Measurements from ENCODE around the gene BICD1.
"Not testable (repeated sequence)": the region's sequence is repeated elsewhere in the genome, so short reads cannot be mapped to it uniquely, and the experiment has no call there.

BICD1 gene

DNA sequence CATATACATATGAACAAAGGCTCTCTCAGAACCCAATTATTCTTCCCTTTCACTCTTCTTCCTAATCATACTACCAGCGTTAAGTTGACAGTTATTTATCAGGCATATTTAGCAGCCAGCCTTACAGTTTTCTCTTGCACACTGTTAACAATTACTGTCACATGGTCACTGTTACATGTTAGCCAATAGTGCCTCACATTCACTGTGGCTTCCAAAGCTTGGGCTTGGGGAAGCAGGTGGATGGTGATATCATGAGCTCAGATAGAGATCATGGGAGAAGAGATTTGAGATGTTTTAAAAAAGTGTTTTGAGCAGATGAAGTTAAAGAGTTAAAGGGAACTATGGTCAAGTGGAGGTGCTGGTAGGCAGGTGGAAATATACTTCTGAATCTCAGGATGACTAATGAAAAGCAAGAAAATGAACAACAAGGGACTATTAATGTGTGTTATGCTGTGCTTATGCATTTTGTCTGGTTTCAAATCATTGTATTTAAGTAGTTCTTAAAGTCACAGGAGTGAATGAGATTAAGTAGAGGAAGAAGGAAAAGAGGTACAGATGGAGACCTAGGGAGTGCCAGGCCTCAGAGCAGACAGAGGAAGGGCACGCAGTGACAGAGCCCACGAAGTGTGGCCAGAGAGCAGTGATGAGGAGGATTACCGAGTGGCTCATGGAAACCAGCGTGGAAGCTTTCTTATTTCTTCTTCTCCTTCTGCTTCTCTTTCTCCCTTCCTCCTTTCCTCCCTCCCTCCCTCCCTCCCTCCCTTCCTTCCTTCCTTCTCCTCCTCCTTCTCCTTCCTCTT lies 39.6 kb downstream of the BICD1 start:
- DNase-seq, result no peak

DNA sequence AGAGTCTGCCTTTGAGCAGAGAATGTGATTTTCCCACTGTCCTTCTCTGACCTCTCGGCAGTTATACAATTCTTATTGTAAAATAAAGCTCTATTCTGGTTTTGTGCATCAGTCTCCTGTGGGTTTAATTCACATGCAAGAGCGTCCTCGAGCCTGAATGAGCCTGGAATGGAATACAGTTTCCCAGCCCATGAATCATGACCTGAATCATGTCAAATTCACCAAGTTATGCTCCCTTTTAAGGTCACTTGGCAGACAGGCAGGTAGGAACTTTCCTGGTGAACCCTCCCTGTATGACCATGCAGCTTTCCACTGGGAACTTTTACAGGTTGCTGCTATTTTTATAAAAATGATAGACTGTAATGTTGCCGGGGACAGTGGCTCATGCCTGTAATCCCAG lies 41.7 kb downstream of the BICD1 start:
- no peak for DNase-seq

DNA sequence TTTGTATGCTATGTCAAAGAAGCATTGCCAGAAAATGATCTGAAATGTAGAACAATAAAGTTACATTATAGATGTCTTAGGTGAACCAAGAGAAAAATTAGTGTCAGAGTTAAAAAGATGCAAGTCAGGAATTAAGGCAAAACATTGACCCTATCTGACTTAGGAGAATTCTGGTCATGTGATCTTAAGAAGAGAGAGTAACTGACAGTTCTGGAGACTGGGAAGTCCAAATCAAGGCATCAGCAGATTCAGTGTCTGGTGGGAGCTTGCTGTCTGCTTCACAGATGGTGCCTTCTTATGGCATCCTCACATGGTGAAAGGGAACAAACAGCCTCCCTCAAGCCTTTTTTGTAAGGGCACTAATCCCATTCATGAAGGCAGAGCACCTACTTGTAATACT lies 42.8 kb downstream of the BICD1 start:
- DNase-seq, result no peak

DNA sequence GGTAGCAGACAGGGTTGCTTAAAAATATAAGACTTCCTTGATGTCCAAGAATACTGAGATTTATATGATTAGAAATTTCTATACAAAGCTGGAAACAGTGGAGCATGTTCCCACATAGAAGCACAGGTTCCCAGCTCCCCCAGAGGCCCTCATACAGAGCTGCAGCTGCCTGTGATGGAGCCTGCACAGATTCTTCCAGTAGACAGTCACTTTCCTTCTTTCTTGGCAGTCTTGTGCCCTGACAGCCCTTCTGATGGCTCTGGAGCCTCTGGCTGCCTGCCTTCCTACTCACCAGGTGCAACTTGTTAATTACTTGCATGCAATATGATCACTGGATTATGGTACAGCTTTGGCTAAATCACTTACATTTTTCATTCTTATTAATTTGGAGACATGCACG lies 44.4 kb downstream of the BICD1 start:
- peak; percentile 47 for DNase-seq

DNA sequence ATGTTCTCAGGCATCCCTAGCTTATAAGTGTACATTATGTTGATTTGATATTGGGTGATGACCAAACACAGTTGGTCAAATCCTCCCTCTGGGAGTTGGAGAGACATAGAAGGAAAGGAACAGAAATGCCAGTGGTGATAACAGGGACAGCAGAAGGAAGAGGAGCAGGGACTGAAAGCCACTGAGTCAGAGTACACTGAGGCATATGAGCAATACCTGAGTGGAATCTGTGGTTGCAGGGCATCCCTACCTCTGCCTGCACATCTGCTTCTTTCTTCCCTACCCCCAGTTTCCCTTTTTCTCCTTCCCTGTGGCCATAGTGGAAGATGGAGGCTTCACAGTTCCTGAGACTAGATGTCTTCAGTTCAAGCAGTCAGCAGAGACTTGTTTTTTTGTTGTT lies 44.9 kb downstream of the BICD1 start:
- DNase-seq, result no peak

DNA sequence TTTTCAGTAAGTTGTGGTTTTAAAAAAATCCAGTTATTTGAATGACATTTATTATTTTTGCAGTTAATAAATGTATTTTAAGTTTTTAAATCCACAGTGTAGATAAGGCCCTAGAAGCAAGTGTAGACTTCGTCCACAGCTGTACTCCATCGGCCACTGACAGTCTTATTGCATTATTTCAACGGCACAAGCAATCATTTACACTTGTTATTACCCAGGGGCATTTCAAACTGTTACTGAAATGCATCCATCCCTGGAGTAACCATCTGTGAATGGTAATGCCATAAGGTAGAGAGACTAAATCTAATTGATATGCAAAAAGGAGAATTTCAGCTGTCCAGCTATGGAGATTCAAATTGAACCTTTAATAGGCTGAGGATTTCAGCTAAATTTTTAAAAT lies 48.4 kb downstream of the BICD1 start:
- peak; percentile 89 for DNase-seq

DNA sequence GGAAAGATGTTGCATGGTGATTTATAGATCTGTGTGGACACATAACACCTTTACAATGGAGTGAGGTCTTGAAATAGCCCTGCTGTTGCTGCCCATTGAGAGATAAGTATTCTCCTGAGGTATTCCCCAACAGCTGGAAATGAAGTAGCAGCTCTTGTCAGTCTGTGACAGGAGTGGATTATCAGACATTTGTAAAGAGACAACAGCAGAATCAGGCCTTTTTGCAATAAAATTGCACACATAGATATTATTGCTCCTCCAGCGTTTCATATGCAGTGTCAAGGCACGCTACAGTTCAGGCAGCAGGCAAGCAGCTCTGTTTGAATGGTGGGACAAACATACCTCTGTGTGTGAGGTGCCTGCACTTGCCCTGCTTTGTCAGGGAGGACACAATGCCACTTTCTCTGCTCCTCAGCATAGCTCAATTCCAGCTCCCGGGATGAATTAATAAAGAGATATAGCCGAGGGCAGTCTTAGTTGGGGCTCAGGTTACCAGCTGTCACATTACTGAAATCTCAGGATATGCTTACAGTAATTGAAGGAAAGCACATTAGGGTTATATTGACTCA lies 49.4 kb downstream of the BICD1 start:
- DNase-seq, result peak; percentile 80

DNA sequence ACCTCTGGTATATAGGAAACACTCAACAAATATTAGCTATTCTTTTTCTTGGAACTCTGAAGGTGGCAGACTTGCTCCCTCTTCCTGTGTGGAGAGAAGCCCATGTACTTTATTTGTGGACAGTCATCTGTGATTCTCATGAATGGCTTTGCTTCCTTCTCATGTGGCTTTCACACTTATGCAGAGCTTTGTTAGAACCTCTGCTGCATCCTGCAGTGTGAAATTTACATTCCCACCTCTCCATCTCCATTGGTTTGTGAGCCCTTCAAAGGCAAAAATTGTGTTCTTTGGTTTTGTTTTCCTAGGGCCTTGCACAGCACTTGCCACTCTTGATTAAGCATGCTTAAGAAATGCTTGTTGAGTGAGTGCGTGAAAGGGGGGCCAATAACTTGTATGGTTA lies 51.9 kb downstream of the BICD1 start:
- DNase-seq, result no peak

DNA sequence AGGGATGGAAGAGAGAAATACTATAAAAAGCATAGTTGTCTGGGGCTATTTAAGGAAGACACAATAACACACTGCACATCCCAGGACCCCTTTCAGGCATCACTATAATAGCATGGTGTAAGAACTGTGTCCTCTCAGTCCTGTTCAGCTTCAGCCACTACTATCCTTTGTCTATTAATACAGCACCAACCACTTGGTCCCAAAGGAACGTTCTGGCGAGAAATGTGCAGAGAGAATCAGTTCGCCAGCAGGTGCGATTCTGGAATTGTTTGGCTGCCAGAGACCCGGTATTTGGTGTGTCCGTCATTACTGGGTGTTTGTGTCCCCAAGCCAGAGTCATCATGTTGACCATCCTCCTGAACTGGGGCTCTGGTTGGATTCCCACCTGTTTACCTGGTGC lies 52.7 kb downstream of the BICD1 start:
- no peak for DNase-seq

DNA sequence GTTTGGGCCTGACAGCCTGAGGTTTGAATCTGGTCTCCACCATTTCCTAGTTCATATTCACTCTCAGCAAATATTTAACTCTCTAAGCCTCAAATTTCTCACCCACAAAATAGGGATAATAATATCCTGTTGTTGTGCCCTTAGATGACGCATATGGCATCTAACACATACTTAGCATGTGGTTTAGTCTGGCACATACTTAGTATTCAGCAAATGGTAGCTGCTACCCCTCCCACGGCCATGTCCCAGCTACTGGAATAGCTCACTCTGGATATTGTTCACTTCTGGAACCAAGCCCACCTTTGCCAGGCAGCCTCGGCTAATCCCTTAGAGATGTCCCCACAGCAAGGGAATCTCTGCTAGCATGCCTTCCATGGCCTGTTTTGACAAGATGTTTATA lies 53.3 kb downstream of the BICD1 start:
- no peak for DNase-seq

DNA sequence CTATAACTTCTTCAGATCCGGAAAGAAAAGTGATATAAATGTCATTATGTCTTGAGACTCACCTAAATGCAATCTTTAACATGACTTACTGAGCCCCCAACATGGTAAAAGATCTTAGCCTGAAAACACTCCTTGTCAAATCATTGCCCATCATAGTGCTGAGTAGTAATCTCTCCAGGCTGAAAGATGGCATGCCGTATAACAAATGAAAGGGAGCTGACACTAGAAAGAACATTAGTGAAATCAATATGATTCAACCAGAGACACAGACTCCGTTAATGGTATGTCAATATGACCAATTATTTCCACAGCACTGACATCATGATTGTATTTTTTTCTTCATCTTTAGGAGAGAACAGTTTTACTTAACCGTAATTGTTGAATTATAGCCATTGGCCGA lies 54.4 kb downstream of the BICD1 start:
- DNase-seq, result no peak

DNA sequence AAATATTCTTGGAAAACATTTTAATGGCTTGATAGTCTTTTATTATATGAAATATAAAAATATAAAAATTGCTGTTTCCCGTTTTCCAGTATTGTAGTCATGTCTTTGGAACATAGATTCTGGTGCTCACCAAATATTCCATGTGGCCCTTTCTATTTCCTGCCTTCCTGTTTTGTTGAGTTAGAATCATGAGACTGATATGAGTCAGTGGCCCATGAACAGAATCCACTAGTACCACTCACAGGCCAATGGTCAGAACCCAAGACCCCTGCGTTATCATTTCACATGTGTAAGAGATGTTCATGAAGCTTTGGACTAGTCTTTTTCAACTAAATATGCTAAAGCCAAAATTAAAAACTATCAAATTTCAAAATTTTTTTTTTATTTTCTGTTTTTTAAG lies 56.9 kb downstream of the BICD1 start:
- DNase-seq, result no peak

DNA sequence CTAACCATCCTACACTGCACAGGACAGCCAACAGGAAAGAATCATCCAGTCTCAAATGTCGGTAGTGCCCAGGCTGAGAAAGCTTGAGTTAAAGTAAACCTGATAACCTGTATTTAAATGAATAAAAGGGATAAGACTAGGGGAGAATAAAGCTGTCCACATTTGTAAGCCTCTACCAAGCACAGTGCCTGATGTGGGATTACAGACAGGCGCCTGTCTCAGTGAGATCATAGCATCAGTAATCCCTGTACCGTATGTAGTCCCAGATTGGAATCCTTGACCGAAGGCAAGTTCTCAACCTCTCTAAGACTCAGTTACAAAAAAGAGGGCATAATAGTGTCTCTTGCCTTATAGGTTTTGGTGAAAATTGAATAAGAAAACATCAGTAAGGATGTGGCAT lies 59.9 kb downstream of the BICD1 start:
- DNase-seq, result no peak

DNA sequence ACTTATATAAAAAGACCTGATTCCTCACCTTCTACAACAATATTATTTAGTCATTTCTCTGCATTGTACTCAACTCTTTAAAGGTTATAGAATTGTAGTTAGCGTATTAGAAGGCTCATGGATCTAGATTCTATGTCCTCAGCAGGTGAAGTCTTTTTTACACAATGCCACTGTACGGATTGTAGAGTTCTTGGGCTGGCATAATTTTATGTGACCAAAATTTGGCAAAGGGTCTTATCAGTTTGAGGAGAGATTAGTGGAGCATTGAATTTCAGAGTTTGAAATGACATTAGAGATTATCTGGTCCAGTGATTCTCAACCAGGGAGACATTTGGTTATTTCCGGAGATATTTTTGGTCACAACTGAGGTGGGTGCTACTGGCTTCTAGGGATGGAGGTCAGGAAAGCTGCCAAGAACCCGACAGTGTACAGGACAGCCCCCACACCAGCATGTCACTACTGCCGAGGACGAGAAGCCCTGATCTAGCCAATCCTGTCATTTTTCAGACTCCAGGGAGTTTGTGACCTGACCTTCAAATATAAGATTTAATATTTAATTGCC lies 63.9 kb downstream of the BICD1 start:
- DNase-seq, result no peak

DNA sequence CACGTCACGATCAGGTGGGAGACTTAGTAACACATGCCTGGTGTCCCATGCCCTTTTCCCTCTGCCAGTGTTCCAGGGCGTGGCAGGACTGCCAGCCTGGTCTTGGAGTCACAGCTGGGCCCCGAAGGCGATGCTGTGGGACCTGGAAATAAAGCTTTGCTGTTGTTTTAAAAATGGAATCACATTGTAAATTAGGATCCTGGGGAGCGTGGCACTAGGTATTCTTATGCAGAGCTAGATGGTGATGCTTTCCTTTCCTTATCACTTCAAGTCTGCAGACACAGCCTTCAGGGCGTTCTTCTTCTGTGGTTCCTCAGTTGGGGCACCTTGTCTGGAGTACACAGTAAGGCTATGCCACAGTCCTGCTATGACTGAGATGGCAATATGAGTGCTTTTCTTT lies 64.6 kb downstream of the BICD1 start:
- DNase-seq, result no peak

DNA sequence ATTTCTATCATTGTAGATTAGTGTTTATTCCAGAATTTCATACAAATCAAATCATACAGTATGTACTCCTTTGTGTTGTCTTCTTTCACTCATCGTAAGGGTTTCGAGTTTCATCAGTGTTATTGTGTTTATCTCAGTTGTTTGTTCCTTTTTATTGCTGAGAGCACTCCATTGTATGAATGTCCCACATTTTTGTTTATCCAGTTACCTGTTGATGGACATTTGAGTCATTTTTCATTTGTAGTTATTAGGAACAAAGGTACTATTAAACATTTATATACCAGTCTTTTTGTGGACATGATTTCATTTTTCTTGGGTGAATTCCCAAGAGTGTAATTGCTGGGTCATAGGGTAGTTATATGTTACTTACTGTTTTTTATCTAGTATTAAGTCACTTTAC lies 70.0 kb downstream of the BICD1 start:
- DNase-seq, result no peak

DNA sequence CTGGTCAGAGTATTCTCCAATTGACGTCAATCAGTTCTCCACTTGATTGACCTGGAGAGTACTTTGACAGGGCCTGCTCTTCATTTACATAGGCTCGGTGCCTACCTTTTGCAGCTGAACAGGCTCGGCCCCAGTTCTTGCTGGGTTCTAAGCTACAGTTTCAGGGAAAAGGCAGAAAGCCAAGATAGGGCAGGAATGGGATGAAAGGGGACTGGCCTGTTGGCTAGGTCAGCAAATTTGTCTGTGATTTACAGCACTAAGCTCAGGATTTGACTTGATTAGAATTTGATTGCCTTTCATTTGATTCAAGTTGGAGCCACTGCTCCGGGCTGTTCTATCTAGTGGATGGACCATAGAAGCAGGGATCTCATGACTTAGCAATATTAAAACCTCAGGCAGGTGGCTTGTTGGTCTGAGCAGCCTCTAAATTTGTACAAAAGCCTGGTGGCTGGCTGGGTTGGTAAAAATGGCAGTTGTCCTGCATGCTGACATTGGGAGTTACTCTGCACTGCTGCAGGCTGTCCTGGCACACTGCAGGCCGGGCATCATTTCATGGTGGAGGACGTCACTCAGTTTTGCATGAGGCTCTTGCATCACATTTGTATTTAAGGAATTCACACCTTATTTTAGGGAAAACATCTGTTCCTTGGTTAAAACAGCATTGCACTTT lies 71.8 kb downstream of the BICD1 start:
- no peak for DNase-seq

DNA sequence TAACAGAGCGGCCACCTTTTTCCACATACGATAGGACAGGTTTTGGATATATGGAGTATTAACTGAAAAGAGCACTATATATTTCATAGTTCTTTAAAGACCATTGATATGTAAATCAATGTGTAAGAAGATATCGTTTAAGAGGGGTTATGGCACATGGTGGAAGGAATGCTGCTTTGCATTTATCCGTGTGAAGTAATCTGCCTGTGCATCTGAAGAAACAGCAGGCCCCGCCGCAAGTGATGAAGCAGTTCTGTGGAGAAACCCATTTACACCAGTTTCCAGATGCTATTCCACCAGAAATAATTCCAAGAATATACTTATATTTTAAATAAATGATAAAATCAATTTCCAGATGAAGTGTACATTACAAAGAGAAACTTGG lies 72.4 kb downstream of the BICD1 start:
- no peak for DNase-seq

DNA sequence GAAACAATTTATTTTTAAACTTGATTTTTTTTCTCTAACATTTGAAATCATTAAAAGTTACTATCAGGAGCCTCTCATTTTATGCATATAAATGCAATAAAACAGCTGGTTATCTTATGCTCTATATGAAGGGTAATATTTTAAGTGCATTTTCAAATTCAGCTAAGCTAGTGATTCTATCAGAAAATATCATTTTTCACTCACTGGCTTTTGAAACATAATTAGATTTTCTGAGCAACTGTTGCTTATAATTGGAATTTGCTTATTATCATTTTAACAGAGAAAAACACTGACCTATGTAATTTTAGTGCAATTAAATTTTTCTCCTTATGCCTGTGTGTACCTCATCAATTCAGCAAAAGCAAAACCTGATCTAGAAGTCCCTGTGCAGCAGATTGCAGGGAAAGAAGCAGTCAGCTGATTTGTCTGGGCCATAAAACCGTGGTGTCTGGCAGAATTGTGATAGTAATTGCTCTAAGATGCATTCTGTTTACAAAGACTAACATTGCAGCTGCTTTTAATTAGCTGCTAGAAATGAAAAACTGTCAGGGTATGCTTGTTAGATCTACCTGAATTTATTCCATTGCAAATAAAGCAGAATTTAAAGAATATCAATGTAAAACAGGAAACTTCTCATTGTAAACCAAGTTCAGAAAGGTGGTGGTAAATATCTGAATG lies 75.0 kb downstream of the BICD1 start:
- DNase-seq, result peak; percentile 44

DNA sequence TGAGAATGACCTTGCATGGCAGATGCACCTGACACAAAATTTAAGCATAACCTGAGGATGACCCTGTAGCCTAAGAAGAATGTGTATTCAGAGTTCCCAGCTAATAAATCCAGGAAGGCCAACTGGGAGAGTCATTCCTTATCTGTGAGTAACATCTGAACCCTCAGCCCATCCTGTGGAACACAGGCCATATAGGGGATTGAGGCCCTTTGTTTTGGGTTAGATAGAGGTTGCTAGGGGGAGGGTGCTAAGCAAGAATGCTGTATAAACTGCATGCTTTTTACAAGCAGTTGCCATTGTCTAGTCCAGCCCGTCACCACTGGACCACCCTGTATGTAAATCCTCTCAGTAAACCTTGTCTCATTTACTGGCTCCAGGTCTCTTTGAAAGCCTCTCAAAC lies 77.0 kb downstream of the BICD1 start:
- DNase-seq, result no peak

DNA sequence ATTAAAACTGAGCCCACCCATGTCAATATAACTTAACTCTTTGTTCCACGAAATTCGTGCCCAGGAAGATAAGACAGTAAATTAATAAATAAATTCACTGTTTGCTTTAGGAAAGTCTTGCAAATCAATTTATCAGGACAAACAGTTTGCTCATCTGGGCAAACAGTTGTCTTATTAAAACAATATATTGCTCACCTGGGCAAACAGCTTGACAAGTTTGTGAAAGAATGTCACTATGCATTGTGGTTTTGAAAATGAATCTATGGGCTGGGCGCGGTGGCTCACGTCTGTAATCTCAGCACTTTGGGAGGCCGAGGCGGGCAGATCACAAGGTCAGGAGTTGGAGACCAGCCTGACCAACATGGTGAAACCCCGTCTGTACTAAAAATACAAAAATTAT lies 80.5 kb downstream of the BICD1 start:
- not testable (repeated sequence) for DNase-seq

DNA sequence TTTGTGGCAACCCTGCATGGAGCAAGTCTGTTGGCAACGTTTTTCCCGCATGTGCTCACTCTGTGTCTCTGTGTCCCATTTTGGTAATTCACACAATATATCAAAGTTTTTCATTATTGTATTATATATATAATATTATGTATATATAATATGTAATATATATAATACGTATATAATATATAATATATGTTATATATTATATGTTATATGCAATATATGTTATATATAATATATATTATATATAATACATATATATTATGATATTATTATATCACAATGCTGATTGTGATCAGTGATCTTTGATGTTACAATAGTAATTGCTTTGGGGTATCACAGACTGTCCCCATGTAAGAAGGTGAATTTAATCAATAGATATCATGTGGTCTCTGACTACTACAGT lies 84.8 kb downstream of the BICD1 start:
- DNase-seq, result no peak
